Stimulated activated CD8-positive, alpha-beta memory T cell treated with anti-CD3 and anti-CD28 coated beads, Interleukin-4, amount 100 ng/mL, for 1 hour (primary cell): ENCODE data around the gene SYNGAP1.
"Not testable (repeated sequence)": the region's sequence is repeated elsewhere in the genome, so short reads cannot be mapped to it uniquely, and the experiment has no call there.

Experiments used
- DNase-seq, 2 donors: peaks; one replicate each; pipeline ENCODE4 v3.0.0-alpha.2; 2020; ENCODE audit warnings: low read depth in 2 of 2, low spot score in 1 of 2

Gene SYNGAP1

DNA sequence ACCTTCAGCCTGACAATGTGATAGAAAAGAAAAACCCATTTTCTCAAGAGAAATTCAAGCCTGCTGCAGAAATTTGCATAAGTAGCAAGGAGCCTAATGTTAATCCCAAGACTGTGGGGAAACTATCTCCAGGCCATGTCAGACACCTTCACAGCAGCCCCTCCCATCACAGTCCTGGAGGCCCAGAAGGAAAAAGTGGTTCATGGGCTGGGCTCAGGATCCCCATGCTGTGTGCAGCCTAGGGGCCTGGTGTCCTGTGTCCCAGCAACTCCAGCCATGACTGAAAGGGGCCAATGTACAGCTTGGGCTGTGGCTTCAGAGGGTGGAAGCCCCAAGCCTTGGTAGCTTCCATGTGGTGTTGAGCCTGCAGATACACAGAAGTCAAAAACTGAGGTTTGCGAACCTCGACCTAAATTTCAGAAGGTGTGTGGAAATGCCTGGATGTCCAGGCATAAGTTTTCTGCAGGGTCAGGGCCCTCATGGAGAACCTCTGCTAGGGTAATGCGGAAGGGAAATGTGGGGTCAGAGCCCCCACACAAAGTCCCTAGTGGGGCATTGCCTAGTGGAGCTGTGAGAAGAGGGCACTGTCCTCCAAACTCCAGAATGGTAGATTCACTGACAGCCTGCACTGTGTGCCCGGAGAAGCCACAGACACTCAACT is 46.3 kb downstream of the SYNGAP1 start:
- no peak for DNase-seq

DNA sequence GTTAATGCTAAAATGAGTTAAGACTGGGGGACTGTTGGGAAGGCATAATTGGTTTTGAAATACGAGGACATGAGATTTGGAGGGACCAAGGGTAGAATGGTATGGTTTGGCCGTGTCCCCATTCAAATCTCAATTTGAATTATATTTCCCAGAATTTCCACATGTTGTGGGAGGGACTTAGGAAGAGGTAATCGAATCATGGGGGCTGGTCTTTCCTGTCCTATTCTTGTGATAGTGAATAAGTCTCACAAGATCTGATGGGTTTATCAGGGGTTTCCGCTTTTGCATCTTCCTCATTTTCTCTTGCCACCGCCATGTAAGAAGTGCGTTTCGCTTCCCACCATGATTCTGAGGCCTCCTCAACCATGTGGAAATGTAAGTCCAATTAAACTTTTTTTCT is 47.2 kb downstream of the SYNGAP1 start:
- no peak for DNase-seq

DNA sequence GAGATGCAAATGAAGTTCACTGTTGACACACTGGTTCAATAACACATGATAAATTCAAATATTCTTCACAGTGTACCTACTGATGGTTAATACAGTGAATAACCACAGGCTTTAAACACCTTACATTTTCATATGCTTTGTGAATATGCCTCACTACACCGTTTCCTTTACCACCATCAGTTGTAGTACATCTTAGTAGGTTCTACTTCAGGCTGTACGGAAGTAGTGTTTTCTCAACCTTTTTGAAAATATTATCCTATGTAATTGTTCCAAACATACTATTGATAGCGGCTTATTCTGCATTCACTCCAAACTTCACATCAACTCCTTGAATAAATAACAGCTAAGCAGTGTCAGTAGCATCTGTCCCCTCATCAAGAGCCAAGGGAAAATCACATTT is 49.8 kb downstream of the SYNGAP1 start:
- no peak for DNase-seq

DNA sequence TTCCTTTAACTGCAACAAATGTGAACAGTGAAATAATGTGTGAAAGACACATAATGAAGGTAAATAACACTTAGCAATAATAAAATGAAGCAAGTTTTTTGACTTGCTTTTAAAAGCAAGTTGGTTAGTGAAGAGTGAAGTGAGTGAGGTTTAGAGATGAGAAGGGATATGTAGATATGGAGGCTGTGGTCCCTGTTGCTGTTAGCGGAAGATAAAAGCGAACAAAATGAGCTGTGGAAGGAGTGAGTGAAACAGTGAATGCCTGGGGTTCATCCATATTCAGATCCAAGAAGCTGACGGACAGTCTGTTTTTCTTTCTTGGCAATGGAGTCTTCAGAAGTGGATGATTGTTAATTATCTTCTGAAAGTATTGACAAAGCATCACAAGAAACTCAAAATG is 58.0 kb downstream of the SYNGAP1 start:
- no peak for DNase-seq

DNA sequence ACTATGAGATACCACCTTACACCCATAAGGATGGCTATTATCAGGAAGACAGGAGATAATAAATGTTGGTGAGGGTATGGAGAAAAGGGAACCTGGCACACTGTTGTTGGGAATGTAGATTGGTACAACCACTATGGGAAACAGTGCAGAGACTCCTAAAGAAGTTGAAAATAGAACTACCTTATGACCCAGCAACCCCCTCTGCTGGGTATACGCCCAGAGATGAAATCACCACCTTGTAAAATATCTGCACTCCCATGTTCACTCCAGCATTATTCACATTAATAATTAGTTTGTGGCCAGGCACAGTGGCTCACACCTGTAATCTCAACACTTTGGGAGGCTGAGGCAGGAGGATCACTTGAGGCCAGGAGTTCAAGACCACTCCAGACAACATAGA is 61.3 kb downstream of the SYNGAP1 start:
- DNase-seq: no peak

DNA sequence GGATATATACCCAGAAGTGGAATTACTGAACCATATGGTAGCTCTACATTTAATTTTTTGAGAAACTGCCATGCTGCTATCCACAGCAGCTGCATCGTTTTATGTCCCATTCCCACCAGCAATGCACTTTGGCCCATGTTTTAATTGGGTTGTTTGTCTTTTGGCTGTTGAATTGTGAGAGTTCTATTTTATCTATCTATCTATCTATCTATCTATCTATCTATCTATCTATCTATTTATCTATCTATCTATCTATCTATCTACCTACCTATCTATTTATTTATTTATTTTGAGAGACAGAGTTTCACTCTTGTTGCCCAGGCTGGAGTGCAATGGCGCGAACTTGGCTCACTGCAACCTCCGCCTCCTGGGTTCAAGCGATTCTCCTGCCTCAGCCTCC is 62.8 kb downstream of the SYNGAP1 start:
- DNase-seq: not testable (repeated sequence)

DNA sequence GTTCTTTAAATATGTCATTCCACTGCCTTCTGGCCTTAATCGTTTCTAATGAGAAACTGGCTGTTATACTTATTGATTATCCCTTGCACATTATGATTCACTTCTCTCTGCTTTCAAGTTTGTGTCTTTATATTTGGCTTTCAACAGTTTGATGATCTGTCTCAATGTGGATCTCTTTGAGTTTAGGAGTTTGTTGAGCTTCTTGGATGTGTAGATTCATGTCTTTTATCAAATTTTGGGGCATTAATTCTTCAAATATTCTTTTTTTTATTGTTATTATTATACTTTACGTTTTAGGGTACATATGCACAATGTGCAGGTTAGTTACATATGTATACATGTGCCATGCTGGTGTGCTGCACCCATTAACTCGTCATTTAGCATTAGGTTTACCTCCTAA is 63.8 kb downstream of the SYNGAP1 start:
- no peak for DNase-seq

DNA sequence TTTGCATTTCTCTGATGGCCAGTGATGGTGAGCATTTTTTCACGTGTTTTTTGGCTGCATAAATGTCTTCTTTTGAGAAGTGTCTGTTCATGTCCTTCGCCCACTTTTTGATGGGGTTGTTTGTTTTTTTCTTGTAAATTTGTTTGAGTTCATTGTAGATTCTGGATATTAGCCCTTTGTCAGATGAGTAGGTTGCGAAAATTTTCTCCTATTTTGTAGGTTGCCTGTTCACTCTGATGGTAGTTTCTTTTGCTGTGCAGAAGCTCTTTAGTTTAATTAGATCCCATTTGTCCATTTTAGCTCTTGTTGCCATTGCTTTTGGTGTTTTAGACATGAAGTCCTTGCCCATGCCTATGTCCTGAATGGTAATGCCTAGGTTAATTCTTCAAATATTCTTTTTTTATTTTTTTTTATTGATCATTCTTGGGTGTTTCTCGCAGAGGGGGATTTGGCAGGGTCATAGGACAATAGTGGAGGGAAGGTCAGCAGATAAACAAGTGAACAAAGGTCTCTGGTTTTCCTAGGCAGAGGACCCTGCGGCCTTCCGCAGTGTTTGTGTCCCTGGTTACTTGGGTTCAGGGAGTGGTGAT is 64.9 kb downstream of the SYNGAP1 start:
- not testable (repeated sequence) for DNase-seq

DNA sequence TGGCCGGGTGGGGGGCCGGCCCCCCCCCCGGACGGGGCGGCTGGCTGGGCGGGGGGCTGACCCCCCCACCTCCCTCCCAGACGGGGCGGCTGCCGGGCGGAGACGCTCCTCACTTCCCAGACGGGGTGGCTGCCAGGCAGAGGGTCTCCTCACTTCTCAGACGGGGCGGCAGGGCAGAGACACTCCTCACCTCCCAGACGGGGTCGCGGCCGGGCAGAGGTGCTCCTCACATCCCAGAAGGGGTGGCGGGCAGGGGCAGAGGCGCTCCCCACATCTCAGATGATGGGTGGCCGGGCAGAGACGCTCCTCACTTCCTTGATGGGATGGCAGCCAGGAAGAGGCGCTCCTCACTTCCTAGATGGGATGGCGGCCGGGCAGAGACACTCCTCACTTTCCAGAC is 65.8 kb downstream of the SYNGAP1 start:
- DNase-seq: not testable (repeated sequence)

DNA sequence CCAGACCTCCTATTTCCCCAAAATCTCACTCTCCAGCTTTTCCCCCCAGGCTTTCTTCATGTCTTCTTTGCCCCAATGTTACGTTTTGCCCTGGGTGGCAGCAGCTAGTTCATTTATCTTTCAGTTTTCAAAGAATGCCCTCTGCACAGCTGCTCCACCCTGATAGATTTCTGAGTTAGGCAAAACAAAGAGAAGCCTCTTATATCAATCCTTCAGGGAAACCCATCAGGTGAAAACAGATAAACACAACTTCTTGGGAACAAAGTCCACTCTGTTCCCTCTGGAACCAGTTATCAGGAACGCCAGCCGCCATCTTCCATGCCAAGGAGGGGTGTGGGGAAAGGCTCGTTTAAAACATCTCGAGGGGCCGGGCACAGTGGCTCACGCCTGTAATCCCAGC is 68.5 kb downstream of the SYNGAP1 start:
- DNase-seq: no peak

DNA sequence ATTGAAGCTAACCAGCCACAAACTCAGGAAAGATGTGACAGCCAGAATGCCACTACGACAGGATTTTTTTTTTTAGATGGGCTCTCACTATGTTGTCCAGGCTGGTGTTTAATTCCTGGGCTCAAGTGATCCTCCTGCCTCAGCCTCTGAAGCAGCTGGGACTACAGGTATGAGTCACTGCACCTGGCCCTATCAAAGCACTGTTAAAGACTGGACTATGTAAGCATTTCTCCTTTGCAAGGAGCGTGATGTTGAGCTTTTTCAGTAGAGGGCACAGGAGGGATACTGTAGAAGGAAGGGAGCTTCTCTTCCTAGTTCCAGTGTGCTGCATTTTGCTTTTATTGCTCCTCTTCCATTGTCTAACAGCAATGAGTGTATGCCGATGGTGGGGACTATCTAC is 70.3 kb downstream of the SYNGAP1 start:
- DNase-seq: no peak

DNA sequence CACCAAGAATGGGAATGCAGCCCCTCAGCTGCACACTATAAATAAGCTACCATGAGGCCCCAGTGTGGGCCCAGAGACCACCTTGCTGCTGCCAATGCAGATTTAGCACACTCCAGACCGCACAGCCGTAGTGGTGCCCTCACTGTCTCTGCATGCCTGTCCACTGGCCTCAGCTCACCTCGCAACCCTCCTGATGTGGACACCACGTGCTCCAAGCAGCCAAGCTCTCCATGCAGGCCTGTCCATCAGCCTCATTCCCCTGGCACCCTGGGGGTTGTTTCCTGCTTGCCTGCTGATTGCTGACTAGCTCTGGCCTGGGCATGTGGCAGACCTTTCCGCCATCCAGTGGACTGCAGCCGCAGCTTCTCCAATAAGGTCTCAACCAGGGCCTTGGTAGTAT is 70.8 kb downstream of the SYNGAP1 start:
- DNase-seq: no peak

DNA sequence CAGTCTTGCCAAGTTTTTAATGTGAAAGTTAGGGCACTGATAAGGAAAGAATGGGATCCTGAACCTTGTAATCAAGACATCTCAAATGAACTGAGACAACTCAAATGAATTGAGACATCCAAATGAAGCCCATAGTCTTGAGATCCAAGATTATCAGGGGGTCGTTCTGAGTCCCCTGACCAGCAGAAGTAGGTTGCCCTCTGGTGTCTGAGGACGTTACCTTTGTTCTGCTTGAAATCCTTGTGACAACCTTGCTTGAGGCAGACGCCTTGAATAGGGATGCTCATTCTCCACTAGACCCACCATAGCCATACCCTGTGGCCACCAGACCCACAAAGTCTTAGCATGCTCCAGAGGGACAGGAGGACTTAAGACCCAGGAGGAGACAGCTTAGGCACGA is 72.2 kb downstream of the SYNGAP1 start:
- DNase-seq: no peak

DNA sequence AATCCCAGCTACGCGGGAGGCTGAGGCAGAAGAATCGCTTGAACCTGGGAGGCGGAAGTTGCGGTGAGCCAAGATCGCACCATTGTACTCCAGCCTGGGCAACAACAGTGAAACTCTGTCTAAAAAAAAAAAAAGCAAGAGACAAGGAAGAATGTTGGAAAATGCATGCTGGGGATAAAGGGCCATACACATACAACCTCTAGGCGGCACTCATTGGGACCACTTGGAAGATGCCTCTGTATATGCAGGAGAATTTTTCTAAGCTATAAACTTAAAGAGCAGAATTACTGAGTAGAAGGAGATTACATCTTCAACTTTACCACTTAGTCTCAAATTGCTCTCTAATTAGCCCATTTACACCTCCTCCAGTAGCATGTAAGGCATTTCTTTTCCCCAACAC is 77.3 kb downstream of the SYNGAP1 start:
- no peak for DNase-seq

DNA sequence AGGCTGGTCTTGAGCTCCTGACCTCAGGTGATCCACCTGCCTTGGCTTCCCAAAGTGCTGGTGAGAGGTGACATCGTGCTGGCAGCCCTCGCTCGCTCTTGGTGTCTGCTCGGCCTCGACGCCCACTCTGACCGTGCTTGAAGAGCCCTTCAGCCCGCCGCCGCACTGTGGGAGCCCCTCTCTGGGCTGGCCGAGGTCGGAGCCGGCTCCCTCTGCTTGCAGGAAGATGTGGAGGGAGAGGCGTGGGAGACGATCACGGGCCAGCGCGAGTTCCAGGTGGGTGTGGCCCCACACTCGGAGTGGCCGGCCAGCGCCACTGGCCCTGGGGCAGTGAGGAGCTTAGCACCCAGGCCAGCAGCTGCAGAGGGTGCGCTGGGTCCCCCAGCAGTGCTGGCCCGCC is 82.6 kb downstream of the SYNGAP1 start:
- no peak for DNase-seq

DNA sequence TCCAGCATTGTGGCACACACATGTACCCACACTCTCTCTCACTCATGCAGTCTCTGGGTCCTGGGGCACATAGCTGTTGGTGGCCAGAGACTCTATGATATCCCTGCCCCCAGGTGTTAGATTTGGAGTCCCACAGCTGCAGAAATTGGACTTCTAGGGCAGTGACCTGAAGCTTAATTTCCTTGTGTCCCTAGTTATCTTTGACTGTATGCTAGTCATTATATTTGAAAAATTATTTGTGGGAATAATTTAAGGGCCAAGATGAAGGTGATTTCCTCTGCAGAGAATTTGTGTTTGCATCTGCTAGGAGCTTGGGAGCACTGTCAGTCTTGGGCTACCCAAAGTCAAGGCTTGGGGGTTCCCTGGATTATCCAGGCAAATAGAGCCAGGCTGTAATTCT is 84.6 kb downstream of the SYNGAP1 start:
- no peak for DNase-seq
